Left kidney (tissue), 2 donors: Measurements from ENCODE around the gene CMKLR1. TPM values are rescaled to one million over a fixed set of nuclear protein-coding genes. Genes with fewer than 3 reads are reported as not detected.

Experiments
- DNase-seq: peaks from one replicate; pipeline ENCODE4 v3.0.0-alpha.2; 2013
- polyA plus RNA-seq: library from polyadenylated mRNA; unstranded; fragments of 120-200 nt; gene quantifications from one replicate; pipeline ENCODE4 v1.2.1, GENCODE V29; 2013; ENCODE audit not compliant: insufficient read length

Gene CMKLR1
- polyA plus RNA-seq, 1 donor, result 3.1 TPM

GRCh38 chr12:108337235-108338223 lies 1.6 kb downstream of the CMKLR1 start:
- DNase-seq, result no peak

- no peak for DNase-seq
Measured at GRCh38 chr12:108335349-108336119, 3.6 kb downstream of the CMKLR1 start.

- no peak for DNase-seq
Measured at GRCh38 chr12:108333898-108334699, 5.0 kb downstream of the CMKLR1 start.

GRCh38 chr12:108332791-108333382 lies 6.2 kb downstream of the CMKLR1 start:
- no peak for DNase-seq

- DNase-seq, result no peak
Measured at GRCh38 chr12:108328420-108328819, 10.7 kb downstream of the CMKLR1 start.

GRCh38 chr12:108327621-108328344 lies 11.3 kb downstream of the CMKLR1 start:
- DNase-seq, result no peak

- DNase-seq, result no peak
Measured at GRCh38 chr12:108326254-108326750, 12.8 kb downstream of the CMKLR1 start.

- no peak for DNase-seq
Measured at GRCh38 chr12:108325549-108325948, 13.6 kb downstream of the CMKLR1 start.

- no peak for DNase-seq
Measured at GRCh38 chr12:108325018-108325358, 14.1 kb downstream of the CMKLR1 start.

GRCh38 chr12:108324351-108325017 lies 14.6 kb downstream of the CMKLR1 start:
- DNase-seq, result no peak

GRCh38 chr12:108323581-108323980 lies 15.5 kb downstream of the CMKLR1 start:
- no peak for DNase-seq

- DNase-seq, result no peak
Measured at GRCh38 chr12:108322998-108323397, 16.1 kb downstream of the CMKLR1 start.

GRCh38 chr12:108321688-108322087 lies 17.4 kb downstream of the CMKLR1 start:
- no peak for DNase-seq

GRCh38 chr12:108320507-108321293 lies 18.4 kb downstream of the CMKLR1 start:
- DNase-seq, result no peak

- DNase-seq, result no peak
Measured at GRCh38 chr12:108319277-108320234, 19.6 kb downstream of the CMKLR1 start.

GRCh38 chr12:108318472-108319275 lies 20.4 kb downstream of the CMKLR1 start:
- no peak for DNase-seq
